ENCODE results near the gene MAP1S. TPM values are rescaled to one million over a fixed set of nuclear protein-coding genes. Genes with fewer than 3 reads are reported as not detected.

The MAP1S gene
- total RNA-seq, 1 donor from 2014 or later, result 63.1 TPM

DNA sequence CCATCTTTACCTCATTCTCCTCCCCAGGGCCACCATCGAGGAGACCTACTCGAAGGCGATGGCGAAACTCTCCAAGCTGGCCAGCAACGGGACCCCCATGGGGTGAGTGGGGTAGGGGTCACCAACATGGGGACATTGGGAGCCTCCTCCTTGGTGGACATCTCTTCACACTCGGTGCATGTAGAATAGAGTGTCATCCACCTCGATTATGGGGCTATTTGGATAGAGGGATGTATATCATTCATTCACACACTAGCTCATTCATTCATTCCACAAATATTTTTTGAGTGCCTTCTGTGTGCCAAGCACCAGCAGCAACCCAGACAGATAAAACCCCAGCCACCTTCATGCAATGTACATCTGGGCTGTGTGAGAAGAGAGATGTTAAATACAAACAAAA lies 45.1 kb downstream of the MAP1S start:
- Mint-ChIP-seq H3K36me3 (ENCODE audit: unreplicated experiment) (no peaks in the 10 kb centered on the region), H3K4me1 (ENCODE audit: unreplicated experiment) (peaks cover 13% of the 10 kb centered on the region), H3K27ac (ENCODE audit: unreplicated experiment) (no peak overlapping the region), H3K27me3 (ENCODE audit: unreplicated experiment) (no peaks in the 10 kb centered on the region), H3K9me3 (ENCODE audit: unreplicated experiment) (no peaks in the 10 kb centered on the region), H3K4me3 (ENCODE audit: unreplicated experiment) (no peak overlapping the region)
- no peak for DNase-seq (ENCODE audit: extremely low spot score, unreplicated experiment)
- TF ChIP-seq, protein P1, sequence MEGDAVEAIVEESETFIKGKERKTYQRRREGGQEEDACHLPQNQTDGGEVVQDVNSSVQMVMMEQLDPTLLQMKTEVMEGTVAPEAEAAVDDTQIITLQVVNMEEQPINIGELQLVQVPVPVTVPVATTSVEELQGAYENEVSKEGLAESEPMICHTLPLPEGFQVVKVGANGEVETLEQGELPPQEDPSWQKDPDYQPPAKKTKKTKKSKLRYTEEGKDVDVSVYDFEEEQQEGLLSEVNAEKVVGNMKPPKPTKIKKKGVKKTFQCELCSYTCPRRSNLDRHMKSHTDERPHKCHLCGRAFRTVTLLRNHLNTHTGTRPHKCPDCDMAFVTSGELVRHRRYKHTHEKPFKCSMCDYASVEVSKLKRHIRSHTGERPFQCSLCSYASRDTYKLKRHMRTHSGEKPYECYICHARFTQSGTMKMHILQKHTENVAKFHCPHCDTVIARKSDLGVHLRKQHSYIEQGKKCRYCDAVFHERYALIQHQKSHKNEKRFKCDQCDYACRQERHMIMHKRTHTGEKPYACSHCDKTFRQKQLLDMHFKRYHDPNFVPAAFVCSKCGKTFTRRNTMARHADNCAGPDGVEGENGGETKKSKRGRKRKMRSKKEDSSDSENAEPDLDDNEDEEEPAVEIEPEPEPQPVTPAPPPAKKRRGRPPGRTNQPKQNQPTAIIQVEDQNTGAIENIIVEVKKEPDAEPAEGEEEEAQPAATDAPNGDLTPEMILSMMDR (IDR thresholded peaks at IDR 0.05), result no peak

DNA sequence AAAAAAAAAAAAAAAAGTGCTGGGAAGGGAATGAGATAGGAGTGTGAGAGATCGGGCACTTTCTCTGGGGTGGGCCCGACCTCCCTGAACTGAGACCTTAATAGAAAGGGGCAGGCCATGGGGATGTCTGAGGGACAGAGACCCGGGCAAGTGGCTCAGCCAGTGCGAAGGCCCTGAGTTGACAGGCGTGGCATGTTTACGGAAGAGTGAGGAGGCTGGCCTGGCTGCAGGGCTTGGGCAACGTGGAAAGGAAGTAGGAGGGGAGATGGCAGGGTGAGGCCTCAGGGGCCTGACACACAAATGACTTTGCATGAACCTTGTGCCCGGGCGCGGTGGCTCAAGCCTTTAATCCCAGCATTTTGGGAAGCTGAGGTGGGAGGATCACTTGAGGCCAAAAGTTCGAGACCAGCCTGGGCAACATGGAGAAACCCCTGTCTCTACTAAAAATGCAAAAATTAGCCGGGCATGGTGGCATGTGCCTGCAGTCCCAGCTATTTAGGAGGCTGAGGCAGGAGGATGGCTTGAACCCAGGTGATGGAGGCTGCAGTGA lies 45.9 kb downstream of the MAP1S start:
- TF ChIP-seq, protein P1 (IDR thresholded peaks at IDR 0.05), result no peak
- no peaks in the 10 kb centered on the region for H3K27me3 Mint-ChIP-seq (ENCODE audit: unreplicated experiment)
- H3K4me1 Mint-ChIP-seq (ENCODE audit: unreplicated experiment), result peaks cover 13% of the 10 kb centered on the region
- H3K4me3 Mint-ChIP-seq (ENCODE audit: unreplicated experiment), result no peak overlapping the region
- no peak overlapping the region for H3K27ac Mint-ChIP-seq (ENCODE audit: unreplicated experiment)
- no peak for DNase-seq (ENCODE audit: extremely low spot score, unreplicated experiment)
- H3K36me3 Mint-ChIP-seq (ENCODE audit: unreplicated experiment), result no peaks in the 10 kb centered on the region
- no peaks in the 10 kb centered on the region for H3K9me3 Mint-ChIP-seq (ENCODE audit: unreplicated experiment)

DNA sequence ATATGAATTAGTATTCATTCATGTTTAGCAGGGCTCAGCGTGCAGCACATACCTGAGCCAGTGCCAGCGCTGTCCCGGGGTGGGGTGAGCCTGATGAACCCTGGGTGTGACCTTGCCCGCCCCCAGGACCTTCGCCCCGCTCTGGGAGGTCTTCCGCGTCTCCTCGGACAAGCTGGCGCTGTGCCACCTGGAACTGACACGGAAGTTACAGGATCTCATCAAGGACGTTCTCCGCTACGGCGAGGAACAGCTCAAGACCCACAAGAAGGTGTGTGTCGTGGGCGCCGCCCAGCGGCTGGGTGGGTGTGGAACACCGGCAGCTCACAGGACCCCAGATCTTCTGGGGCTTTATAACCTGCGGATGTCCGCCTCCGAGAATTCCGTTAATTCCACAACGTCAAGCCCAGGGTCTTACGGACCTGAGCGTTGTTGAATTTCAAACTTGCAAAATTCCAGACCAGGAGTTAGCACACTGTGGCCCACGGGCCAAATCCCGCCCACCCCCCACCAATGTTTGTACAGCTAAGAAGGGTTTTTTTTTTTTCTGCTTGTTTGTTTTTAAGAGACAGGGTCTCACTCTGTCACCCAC lies 47.4 kb downstream of the MAP1S start:
- peak overlapping the region; percentile 63 for H3K4me3 Mint-ChIP-seq (ENCODE audit: unreplicated experiment)

DNA sequence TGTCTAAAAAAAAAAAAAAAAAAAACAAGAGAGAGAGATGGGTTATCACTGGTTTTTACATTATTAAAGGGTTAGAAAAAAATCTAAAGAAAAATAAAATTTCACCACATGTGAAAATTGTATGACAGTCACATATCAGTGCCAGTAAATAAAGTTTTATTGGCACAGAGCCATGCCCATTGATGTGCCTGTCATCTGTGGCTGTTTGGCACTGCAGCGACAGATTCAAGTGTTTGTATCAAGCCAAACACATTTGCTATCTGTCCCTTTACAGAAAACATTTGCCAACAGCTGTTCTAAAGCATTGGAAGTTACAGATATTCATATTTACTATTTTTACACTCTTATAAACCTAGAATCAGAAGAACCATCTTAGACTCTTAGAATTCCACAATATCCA lies 48.3 kb downstream of the MAP1S start:
- TF ChIP-seq, protein P1 (IDR thresholded peaks at IDR 0.05), result no peak
- no peaks in the 10 kb centered on the region for H3K27me3 Mint-ChIP-seq (ENCODE audit: unreplicated experiment)
- H3K4me3 Mint-ChIP-seq (ENCODE audit: unreplicated experiment), result no peak overlapping the region
- no peaks in the 10 kb centered on the region for H3K36me3 Mint-ChIP-seq (ENCODE audit: unreplicated experiment)
- DNase-seq (ENCODE audit: extremely low spot score, unreplicated experiment), result no peak
- H3K9me3 Mint-ChIP-seq (ENCODE audit: unreplicated experiment), result no peaks in the 10 kb centered on the region
- no peak overlapping the region for H3K27ac Mint-ChIP-seq (ENCODE audit: unreplicated experiment)
- peaks cover 13% of the 10 kb centered on the region for H3K4me1 Mint-ChIP-seq (ENCODE audit: unreplicated experiment)

More for the DNA sequence above, 47.4 kb downstream of the MAP1S start:
- H3K27me3 Mint-ChIP-seq (ENCODE audit: unreplicated experiment), result no peaks in the 10 kb centered on the region
- H3K4me1 Mint-ChIP-seq (ENCODE audit: unreplicated experiment), result peaks cover 13% of the 10 kb centered on the region
- H3K27ac Mint-ChIP-seq (ENCODE audit: unreplicated experiment), result no peak overlapping the region
- H3K9me3 Mint-ChIP-seq (ENCODE audit: unreplicated experiment), result no peaks in the 10 kb centered on the region
- TF ChIP-seq, protein P1 (IDR thresholded peaks at IDR 0.05), result peak; percentile 87
- no peaks in the 10 kb centered on the region for H3K36me3 Mint-ChIP-seq (ENCODE audit: unreplicated experiment)
- DNase-seq (ENCODE audit: extremely low spot score, unreplicated experiment), result peak; percentile 91

DNA sequence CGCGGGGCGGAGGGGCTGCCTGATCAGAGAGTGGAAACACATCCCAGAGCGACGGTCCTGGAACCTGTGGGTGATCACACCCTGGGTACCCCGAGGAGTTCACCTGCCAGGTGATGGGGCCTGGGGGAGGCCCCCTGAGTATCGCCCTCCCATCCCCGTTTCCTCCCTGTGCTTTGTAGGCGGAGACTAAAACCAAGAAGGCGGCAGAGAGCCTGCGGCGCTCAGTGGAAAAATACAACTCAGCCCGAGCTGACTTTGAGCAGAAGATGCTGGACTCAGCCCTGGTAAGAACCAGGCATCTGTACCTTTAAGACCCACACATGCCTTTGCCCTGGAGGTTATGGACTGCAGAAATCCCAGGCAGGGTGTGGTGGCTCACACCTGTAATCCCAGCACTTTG lies 51.3 kb downstream of the MAP1S start:
- no peak for DNase-seq (ENCODE audit: extremely low spot score, unreplicated experiment)
- no peaks in the 10 kb centered on the region for H3K36me3 Mint-ChIP-seq (ENCODE audit: unreplicated experiment)
- H3K27ac Mint-ChIP-seq (ENCODE audit: unreplicated experiment), result no peak overlapping the region
- H3K27me3 Mint-ChIP-seq (ENCODE audit: unreplicated experiment), result no peaks in the 10 kb centered on the region
- peaks cover 9% of the 10 kb centered on the region for H3K4me1 Mint-ChIP-seq (ENCODE audit: unreplicated experiment)
- H3K4me3 Mint-ChIP-seq (ENCODE audit: unreplicated experiment), result no peak overlapping the region
- TF ChIP-seq, protein P1 (IDR thresholded peaks at IDR 0.05), result no peak
- H3K9me3 Mint-ChIP-seq (ENCODE audit: unreplicated experiment), result no peaks in the 10 kb centered on the region
